GM21360 (cell line): ENCODE measurements around the gene MAP4K2.

ENCODE experiments used
- ATAC-seq: cut with Tn5 transposase; IDR thresholded peaks from one replicate; pipeline ENCODE4 v1.9.1; 2021; ENCODE audit warnings: mild to moderate bottlenecking, moderate library complexity; ENCODE audit not compliant: unreplicated experiment

The MAP4K2 gene

GRCh38 chr11:64771861-64772260 is 31.2 kb downstream of the MAP4K2 start:
- ATAC-seq, result no peak

- ATAC-seq, result no peak
Observed at GRCh38 chr11:64770120-64770519, 32.9 kb downstream of the MAP4K2 start.

GRCh38 chr11:64769283-64769682 is 33.7 kb downstream of the MAP4K2 start:
- ATAC-seq, result no peak

GRCh38 chr11:64768300-64768694 is 34.7 kb downstream of the MAP4K2 start:
- ATAC-seq, result no peak

GRCh38 chr11:64767344-64768299 is 35.4 kb downstream of the MAP4K2 start:
- ATAC-seq, result no peak

GRCh38 chr11:64766881-64767280 is 36.1 kb downstream of the MAP4K2 start:
- ATAC-seq, result no peak

- no peak for ATAC-seq
Observed at GRCh38 chr11:64765851-64766665, 37.0 kb downstream of the MAP4K2 start.

GRCh38 chr11:64765291-64765850 is 37.6 kb downstream of the MAP4K2 start:
- ATAC-seq, result no peak

GRCh38 chr11:64764753-64765152 is 38.3 kb downstream of the MAP4K2 start:
- ATAC-seq, result no peak

- ATAC-seq, result no peak
Observed at GRCh38 chr11:64764040-64764611, 38.9 kb downstream of the MAP4K2 start.

- no peak for ATAC-seq
Observed at GRCh38 chr11:64763526-64764039, 39.4 kb downstream of the MAP4K2 start.

- ATAC-seq, result no peak
Observed at GRCh38 chr11:64762674-64763525, 40.1 kb downstream of the MAP4K2 start.

- ATAC-seq, result no peak
Observed at GRCh38 chr11:64762277-64762673, 40.7 kb downstream of the MAP4K2 start.

GRCh38 chr11:64760759-64761420 is 42.1 kb downstream of the MAP4K2 start:
- no peak for ATAC-seq

- ATAC-seq, result no peak
Observed at GRCh38 chr11:64759722-64760719, 43.0 kb downstream of the MAP4K2 start, which contains the start of gene PYGM. Gene PYGM (minus strand): TSS chr11:64759974. CDS start chr11:64759898, 76 bp downstream.

GRCh38 chr11:64759131-64759721 is 43.8 kb downstream of the MAP4K2 start:
- no peak for ATAC-seq

- ATAC-seq, result no peak
Observed at GRCh38 chr11:64758330-64759079, 44.5 kb downstream of the MAP4K2 start.
